Stimulated activated CD4-positive, alpha-beta T cell treated with anti-CD3 and anti-CD28 coated beads, Interleukin-1b, Interleukin-23, amount 100 ng/mL, for 1 hour (primary cell): ENCODE results near the gene TOP2A.
A peak's percentile ranks its signal among the peaks of the same experiment; 100 is the strongest.

Source experiments
- DNase-seq, 2 donors: peaks; one replicate each; pipeline ENCODE4 v3.0.0-alpha.2; 2020; ENCODE audit warnings: low read depth in 2 of 2

Gene TOP2A

DNA sequence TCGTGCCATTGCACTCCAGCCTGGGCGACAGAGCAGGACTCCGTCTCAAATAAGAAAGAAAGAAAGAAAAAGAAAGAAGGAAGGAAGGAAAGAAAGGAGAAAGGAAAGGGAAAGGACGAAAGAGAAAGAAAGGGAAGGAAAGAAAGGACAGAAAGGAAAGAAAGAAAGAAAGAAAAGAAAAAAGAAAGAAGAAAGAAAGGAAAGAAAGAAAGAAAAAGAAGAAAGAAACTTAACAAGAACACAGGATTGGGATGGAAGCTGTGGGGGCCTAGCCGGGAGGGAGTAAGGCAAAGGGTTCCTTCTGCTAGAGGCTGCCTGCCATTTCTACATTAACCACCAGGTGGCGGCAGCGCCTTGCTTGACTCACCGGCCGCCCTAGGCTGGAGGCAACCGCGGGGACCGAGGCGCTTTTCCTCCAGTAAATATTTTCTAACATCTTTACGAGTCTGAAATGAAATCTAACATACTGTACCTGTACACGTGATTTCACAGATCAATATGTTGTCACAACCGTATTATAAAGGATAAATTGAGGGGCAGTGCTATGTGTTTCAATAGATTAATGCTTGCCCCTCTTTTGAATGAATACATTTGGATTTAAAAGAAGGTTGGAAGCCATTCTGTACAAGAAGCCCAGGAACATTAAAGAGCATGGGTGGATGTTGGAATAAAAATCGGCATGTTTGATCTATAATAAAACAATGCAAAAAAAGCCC is 59.2 kb downstream of the TOP2A start:
- peak; percentile 80 to 91 for DNase-seq

DNA sequence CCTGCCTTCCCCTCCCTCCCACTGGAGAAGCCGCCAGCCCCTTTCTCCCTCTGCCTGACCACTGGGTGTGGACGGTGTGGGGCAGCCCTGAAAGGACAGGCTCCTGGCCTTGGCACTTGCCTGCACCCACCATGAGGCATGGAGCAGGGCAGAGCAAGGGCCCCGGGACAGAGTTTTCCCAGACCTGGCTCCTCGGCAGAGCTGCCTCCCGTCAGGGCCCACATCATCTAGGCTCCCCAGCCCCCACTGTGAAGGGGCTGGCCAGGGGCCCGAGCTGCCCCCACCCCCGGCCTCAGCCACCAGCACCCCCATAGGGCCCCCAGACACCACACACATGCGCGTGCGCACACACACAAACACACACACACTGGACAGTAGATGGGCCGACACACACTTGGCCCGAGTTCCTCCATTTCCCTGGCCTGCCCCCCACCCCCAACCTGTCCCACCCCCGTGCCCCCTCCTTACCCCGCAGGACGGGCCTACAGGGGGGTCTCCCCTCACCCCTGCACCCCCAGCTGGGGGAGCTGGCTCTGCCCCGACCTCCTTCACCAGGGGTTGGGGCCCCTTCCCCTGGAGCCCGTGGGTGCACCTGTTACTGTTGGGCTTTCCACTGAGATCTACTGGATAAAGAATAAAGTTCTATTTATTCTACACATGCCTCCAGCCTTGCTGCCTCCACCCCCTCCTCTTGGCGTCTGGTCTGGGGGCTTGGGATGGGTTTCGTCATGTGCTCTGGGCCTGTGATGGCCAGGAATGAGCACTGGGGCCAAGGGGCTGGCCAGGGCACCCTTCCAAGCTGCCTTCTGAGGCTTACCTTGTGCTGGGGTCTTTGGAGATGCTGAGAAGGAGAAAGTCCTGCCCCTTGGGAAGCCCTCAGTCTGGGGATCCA is 60.5 kb downstream of the TOP2A start:
- DNase-seq, result no peak

DNA sequence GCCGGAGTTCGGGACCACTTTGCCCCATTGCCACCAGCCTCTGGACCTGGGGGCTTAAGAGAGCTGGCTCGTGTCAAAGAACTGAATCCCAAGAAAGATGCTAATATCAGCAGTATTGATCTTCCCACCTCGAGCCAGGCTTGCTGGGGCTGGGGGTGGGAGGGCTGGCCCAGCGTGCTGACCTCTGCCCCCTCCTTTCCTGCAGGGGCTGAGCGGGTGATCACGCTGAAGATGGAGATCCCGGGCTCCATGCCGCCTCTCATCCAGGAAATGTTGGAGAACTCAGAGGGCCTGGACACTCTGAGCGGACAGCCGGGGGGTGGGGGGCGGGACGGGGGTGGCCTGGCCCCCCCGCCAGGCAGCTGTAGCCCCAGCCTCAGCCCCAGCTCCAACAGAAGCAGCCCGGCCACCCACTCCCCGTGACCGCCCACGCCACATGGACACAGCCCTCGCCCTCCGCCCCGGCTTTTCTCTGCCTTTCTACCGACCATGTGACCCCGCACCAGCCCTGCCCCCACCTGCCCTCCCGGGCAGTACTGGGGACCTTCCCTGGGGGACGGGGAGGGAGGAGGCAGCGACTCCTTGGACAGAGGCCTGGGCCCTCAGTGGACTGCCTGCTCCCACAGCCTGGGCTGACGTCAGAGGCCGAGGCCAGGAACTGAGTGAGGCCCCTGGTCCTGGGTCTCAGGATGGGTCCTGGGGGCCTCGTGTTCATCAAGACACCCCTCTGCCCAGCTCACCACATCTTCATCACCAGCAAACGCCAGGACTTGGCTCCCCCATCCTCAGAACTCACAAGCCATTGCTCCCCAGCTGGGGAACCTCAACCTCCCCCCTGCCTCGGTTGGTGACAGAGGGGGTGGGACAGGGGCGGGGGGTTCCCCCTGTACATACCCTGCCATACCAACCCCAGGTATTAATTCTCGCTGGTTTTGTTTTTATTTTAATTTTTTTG is 61.6 kb downstream of the TOP2A start:
- DNase-seq, result no peak

DNA sequence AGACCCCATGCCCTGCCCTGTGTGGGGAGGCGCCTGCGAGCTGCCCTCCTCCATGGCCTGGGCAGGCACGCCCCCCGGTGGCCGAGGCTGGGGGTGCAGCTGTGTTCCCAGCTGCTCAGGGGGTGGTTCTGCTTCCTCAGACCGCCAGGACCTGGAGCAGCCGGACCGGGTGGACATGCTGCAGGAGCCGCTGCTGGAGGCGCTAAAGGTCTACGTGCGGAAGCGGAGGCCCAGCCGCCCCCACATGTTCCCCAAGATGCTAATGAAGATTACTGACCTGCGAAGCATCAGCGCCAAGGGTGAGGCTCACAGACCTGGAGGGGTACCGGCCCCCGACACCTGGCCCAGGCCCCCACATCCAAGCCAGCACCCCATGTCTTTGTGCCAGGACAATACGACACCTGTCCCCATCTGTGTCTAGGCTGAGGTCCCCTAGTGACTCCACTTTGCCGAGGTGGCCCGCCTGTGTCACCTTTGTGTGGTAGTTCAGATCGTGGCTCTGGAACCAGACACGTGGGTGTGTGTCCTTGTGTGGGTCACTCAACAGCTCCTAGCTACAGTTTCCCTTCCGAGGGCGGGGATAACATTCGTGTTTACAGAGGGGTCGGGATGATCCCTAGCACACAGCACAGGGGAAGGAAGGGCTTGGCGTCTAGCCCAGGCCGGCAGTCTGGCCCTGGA is 62.4 kb downstream of the TOP2A start:
- DNase-seq, result peak; percentile 63 to 83

DNA sequence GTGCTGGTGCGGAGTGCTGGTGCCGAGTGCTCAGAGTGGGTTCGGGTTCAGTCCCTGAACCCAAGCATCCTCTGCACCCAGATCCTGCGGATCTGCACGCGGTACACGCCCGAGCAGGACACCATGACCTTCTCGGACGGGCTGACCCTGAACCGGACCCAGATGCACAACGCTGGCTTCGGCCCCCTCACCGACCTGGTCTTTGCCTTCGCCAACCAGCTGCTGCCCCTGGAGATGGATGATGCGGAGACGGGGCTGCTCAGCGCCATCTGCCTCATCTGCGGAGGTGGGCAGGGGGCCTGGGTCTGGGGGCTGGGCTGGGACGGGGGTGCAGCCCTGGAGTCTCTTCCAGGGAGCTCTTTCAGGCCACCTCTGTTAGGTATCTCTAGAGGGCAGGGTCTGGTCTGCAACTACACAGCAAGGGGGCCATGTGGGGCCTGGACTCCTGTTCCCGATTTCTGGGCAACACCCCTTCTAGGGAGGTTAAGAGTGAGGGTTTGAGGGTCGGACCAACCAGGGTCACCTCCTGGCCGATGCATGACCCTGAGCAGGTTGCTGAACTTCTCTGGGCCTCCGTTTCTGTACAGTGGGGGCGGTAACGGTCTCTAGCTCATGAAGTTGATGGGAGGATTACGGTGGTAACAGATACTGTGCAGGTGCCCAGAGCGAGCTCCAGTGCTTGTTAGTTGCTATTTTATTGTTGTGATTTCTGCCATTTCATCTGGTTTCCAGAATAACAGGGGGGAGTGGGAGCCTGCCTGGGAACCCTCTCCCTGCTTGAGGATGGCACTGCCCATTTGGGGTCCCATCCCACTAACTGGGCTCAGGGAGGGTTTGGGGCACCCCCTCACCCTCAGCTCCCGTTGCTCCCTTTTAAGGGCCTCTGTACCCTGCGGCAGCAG is 63.2 kb downstream of the TOP2A start:
- DNase-seq, result no peak

DNA sequence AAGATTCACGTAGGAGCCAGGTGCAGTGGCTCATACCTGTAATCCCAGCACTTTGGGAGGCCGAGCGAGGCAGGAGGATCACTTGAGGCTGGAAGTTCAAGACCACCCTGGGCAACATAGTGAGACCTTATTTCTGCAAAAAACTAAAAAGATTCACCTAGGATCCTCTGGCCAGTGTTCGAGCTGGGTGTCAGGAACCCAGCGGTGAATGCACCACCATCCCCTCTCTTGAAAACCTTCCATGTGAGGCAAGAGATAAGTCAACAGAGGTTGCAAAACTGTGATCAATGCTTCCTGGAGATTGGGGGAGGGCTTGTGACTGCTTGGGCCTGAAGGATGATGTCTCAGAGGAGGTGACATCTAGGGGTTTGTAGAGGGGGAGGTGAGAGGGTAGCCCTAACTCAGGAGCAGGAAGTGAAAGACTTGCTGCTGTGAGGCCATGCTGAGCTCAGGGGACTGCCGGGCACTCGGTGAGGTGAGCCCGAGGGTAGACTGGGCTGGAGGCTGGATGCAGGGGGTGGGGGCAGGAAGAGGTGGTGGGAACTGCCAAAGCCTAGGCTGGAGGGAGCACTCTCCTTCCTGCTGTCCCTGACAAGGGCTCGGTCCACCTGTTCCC is 64.8 kb downstream of the TOP2A start:
- no peak for DNase-seq

DNA sequence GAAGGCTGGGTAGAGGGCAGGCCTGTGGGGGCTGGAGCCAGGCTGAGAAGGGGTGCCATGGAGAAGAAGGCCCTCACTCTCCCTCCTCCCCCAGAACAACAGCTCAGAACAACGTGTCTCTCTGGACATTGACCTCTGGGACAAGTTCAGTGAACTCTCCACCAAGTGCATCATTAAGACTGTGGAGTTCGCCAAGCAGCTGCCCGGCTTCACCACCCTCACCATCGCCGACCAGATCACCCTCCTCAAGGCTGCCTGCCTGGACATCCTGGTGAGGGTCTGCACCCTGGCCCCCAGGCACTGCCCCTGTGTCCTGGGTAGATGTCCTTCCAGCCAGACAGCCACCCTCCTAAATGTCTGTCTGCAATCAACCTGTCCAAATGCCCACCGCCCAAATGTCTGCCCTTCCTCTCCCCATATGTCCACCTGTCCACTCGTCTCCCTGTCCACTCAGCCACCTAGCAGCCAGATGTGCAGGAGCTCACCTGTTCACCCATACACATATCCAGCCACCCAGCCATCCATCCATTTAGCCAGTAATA is 65.4 kb downstream of the TOP2A start:
- DNase-seq, result no peak

DNA sequence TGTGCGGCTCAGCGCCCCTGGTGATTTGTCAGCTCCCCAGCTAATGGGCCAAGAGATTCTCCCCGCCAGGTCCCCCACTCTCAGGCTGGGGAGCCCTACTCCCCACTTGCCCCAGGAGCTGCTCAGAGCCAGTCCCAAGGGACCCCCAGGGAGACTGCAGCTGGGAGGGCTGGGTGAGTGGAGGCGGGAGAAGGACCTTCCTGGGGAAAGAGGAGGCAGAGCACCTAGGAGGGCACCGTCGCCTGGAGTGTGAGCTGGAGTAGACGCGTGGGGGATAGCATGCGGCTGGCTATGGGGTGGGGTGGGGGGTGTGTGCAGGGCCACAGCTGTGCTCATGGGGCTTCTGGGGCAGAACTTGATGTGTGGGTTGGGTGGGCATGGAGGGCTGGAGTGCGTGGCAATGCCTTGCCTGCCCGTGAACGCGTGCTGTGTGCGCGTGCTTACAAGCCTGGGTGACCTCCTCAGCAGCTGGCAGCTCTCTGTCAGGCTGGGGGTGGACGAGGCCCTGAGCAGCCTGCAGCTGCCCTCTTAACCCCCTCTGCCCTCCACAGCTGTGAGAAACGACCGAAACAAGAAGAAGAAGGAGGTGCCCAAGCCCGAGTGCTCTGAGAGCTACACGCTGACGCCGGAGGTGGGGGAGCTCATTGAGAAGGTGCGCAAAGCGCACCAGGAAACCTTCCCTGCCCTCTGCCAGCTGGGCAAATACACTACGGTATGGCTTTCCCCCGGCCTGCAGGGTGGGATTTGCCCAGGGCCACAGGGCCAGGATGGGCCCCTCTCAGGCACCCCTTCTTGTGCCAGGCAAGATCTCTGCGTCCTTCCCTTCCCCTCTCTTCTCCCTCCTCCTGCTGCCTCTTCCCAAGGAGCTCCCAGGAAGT is 66.1 kb downstream of the TOP2A start:
- no peak for DNase-seq

DNA sequence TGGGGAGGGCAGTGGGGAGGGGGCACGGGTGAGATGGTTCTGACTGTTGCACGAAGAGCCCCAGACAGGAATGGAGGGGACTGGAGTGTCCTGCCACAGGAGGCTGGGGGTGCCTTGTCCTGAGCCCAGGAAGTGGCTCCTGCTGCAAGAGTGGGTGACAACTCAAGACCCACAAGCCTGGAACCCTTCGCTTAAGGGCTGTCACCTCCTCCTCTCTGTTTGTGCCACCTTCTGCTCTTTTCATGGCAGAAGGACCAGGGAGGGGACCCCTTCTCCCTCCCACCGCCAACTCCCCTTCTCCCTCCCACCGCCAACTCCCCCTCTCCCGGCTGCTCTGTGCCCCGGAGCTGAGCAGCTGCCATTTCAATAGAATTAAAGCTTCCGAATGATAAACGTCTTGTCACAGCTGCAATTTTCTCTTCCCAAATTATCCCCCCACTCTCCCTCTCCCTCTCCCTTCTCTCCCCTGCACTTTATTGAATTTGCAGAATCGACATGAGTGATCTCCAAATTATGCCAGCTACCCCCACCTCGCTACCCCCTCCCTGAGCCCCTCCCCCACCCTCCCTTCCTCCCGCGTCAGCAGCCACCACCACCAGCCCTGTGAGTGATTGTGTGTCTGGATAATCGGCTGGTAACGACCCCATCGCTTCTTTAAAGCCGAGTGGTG is 66.9 kb downstream of the TOP2A start:
- DNase-seq, result no peak

DNA sequence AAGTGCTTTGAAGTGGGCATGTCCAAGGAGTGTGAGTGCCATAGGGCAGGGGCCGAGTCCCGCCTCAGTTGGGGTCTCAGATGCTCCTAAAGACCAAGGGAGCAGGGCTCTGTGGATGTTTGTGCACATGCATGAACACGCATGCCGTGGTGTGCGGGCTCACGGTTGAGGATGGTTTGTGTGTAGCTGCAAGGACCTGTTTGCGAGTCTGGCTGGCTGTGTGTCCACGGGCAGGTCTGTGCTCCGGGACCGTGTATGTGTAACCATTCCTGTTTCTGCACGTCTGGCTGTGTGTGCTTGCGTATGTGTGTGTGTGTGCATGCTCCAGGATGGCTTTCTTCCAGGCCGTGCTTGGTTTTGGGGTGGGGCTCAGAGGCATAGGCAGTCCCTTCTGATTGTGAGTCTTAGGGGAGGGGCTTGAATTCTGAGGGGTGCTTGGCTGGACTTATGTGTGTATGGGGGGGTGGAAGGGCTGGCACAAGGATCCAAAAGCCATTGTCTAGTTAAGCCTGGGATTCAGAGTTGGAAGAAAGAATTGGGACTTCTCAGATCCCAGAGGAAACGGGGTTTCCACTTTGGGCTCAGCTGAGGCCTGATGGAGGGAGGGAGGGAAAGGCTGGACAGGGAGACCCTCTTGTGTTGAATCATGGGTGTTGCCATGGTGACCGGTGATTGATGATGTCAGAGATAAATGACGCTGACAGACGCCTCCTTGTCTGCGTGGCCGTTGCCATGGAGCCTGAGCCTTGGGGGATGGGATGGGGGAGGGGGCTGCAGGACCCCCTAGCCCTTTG is 67.6 kb downstream of the TOP2A start:
- DNase-seq, result no peak

DNA sequence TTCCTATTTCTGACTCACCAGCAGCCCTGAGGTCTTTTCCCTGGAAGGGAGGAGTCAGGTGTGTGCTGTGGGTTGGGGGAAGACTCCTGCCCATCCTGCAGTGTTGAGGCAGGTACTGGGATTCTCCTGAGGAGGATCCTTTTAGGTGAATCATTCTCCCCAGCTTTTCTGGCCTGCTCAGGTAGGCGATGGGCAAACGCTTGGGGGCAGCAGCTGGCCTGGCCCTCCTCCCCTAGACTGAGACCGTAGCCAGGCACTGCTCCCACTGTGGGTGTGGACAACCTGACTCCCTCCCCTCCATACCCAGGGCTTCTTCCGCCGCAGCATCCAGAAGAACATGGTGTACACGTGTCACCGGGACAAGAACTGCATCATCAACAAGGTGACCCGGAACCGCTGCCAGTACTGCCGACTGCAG is 68.2 kb downstream of the TOP2A start:
- no peak for DNase-seq

DNA sequence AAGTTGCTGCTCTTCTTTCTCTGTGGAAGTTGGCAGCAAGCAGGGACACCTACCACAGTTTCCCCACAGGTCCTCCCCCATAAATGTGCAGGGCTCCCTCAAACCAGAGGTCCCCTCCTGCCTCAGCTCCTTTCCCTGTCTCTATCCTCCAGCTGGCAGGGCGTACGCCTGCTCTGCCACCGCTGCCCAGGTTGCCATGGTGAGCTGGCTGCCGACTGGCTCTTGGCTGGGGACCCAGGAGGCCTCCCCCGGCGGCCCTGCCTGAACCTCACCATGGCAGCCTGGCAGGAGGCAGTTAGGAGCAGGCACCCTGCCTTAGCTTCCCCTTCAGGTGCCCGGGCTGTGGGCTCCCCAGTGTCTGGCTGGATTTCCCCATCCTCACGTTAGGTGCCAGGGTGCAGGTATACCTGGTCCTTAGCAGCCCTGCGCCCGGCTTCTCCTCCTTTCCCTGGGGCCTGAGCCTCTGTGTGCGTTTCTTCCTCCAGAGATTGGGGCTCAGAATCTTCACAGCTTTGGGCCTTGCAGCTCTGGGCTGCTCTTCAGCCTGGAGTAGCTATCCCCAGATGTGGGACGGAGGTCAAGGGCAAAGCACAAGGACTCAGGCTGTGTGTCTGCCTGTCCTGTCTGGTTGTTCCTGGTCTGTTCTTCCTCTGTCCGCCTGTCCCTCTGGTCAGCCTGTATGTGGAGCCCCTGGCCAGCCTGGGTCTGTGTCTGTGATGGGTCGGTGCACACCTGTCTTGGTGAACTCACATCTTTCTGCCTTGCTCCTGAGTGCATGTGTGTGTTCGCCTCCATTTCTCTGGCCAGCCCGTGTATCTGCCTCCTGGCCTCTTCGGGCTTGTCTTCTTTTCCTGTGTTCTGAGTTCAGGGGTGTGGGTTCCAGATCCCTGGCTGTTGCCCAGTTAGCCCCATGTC is 68.9 kb downstream of the TOP2A start:
- no peak for DNase-seq

DNA sequence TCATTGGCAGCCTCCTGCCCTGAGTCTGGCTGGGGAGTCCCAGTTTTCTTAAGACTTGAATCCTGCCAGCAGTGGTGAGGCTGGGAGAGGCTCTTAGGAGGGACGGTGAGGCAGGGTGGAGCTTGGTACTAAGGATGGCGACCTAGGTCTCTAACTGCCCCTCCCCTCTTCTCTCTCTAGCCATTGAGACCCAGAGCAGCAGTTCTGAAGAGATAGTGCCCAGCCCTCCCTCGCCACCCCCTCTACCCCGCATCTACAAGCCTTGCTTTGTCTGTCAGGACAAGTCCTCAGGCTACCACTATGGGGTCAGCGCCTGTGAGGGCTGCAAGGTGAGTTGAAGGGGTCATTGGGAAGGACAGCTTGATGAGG is 69.6 kb downstream of the TOP2A start:
- no peak for DNase-seq

DNA sequence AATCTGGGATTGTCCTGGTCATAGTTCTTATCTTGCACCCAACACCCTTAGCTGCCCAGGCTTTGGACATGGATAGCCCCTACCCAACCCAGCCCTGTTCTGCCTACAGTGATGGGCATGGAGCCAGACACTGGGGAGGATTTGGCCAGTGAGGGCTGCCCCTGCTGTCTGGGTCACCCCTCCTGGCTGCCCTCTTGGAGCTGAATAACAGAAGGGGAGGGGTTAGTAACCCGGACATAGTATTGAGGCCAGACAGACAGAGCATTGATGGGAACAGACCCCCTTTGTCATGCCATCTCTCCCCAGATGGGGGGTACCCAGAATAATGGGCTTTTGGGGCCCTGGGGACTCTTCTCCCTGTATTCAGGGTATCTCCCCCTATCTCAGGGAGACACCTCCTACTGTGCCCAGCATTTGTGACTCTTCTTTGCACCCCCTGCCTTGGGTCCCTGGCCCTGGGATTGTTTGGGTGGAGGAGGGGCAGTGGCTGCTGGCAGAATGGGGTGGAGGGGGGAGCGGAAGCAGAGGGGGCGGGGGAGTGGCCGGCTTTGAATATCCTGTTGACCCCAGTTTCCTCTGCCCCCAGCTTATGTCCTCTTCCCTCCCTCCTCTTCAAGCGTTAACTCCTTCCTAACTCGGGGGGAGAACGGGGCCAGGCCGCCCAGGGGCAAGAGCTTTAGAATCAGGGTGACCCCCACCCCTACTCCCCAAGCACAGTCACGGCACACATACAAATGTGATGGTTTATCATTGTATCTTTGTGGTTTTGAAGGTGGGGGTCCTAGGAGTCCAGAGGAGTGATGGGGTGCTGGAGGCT is 70.2 kb downstream of the TOP2A start:
- DNase-seq, result no peak

DNA sequence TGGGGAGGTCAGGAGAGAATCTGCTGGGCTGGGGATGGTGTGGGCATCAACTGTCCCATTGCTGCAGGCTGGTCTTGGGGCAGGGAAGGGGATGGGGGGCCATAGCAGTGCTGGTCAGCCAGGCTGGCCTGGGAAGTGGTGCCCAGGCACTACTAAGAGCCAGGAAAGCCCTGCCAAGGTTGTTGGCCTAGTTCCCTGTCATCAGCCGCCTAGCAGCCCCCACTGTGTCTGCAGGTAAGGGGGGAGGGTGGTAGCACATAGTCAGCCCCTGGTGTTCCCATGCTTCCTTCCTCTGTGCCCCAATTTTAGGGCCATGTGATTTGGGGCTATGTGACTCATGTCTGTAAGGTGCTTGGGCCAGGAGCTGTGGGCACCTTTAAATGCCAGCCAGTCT is 70.9 kb downstream of the TOP2A start:
- no peak for DNase-seq
